ENCODE results near the gene COL18A1.

Gene COL18A1

GRCh38 chr21:45410151-45410864 is 5.3 kb downstream of the COL18A1 start:
- no peak for DNase-seq (ENCODE audit: low read depth)
- H3K4me3 ChIP-seq (ENCODE audit: low read depth, low read length), result no peak overlapping the region

- DNase-seq (ENCODE audit: low read depth), result no peak
- H3K4me3 ChIP-seq (ENCODE audit: low read depth, low read length), result no peak overlapping the region
Observed at GRCh38 chr21:45410865-45411809, 6.2 kb downstream of the COL18A1 start.

GRCh38 chr21:45411810-45412206 is 6.8 kb downstream of the COL18A1 start:
- DNase-seq (ENCODE audit: low read depth), result no peak
- H3K4me3 ChIP-seq (ENCODE audit: low read depth, low read length), result no peak overlapping the region

GRCh38 chr21:45412491-45412890 is 7.5 kb downstream of the COL18A1 start:
- DNase-seq (ENCODE audit: low read depth), result no peak
- H3K4me3 ChIP-seq (ENCODE audit: low read depth, low read length), result no peak overlapping the region

GRCh38 chr21:45412909-45413611 is 8.1 kb downstream of the COL18A1 start:
- no peak overlapping the region for H3K4me3 ChIP-seq (ENCODE audit: low read depth, low read length)
- no peak for DNase-seq (ENCODE audit: low read depth)

- no peak for DNase-seq (ENCODE audit: low read depth)
- H3K4me3 ChIP-seq (ENCODE audit: low read depth, low read length), result no peak overlapping the region
Observed at GRCh38 chr21:45413922-45414321, 9.0 kb downstream of the COL18A1 start.

GRCh38 chr21:45414396-45415187 is 9.6 kb downstream of the COL18A1 start:
- H3K4me3 ChIP-seq (ENCODE audit: low read depth, low read length), result no peak overlapping the region
- no peak for DNase-seq (ENCODE audit: low read depth)

- DNase-seq (ENCODE audit: low read depth), result no peak
Observed at GRCh38 chr21:45415188-45415942, 10.4 kb downstream of the COL18A1 start.

GRCh38 chr21:45415943-45416611 is 11.1 kb downstream of the COL18A1 start:
- H3K4me3 ChIP-seq (ENCODE audit: low read depth, low read length), result no peak overlapping the region
- no peak for DNase-seq (ENCODE audit: low read depth)

More at GRCh38 chr21:45415188-45415942, 10.4 kb downstream of the COL18A1 start:
- no peak overlapping the region for H3K4me3 ChIP-seq (ENCODE audit: low read depth, low read length)

GRCh38 chr21:45416620-45417019 is 11.7 kb downstream of the COL18A1 start:
- no peak overlapping the region for H3K4me3 ChIP-seq (ENCODE audit: low read depth, low read length)
- DNase-seq (ENCODE audit: low read depth), result no peak

- DNase-seq (ENCODE audit: low read depth), result no peak
- no peak overlapping the region for H3K4me3 ChIP-seq (ENCODE audit: low read depth, low read length)
Observed at GRCh38 chr21:45417256-45417950, 12.4 kb downstream of the COL18A1 start.

GRCh38 chr21:45417951-45418300 is 13.0 kb downstream of the COL18A1 start:
- H3K4me3 ChIP-seq (ENCODE audit: low read depth, low read length), result no peak overlapping the region
- no peak for DNase-seq (ENCODE audit: low read depth)

GRCh38 chr21:45418301-45419071 is 13.5 kb downstream of the COL18A1 start:
- no peak overlapping the region for H3K4me3 ChIP-seq (ENCODE audit: low read depth, low read length)
- DNase-seq (ENCODE audit: low read depth), result no peak

GRCh38 chr21:45419162-45419561 is 14.2 kb downstream of the COL18A1 start:
- no peak overlapping the region for H3K4me3 ChIP-seq (ENCODE audit: low read depth, low read length)
- no peak for DNase-seq (ENCODE audit: low read depth)

- no peak overlapping the region for H3K4me3 ChIP-seq (ENCODE audit: low read depth, low read length)
- DNase-seq (ENCODE audit: low read depth), result no peak
Observed at GRCh38 chr21:45420061-45421041, 15.4 kb downstream of the COL18A1 start.
